GM12872 (cell line): ENCODE data around the gene NPAS3.

Experiments used
- TF ChIP-seq, protein P1 (sequence below): IDR thresholded peaks from 3 replicates; pipeline ENCODE4 v1.5.1; 2011; ENCODE audit warnings: low read depth, mild to moderate bottlenecking, low read length, moderate library complexity; ENCODE audit not compliant: insufficient read depth

The NPAS3 gene

GRCh38 chr14:33331176-33331949 is 392.7 kb downstream of the NPAS3 start:
- TF ChIP-seq, protein P1, sequence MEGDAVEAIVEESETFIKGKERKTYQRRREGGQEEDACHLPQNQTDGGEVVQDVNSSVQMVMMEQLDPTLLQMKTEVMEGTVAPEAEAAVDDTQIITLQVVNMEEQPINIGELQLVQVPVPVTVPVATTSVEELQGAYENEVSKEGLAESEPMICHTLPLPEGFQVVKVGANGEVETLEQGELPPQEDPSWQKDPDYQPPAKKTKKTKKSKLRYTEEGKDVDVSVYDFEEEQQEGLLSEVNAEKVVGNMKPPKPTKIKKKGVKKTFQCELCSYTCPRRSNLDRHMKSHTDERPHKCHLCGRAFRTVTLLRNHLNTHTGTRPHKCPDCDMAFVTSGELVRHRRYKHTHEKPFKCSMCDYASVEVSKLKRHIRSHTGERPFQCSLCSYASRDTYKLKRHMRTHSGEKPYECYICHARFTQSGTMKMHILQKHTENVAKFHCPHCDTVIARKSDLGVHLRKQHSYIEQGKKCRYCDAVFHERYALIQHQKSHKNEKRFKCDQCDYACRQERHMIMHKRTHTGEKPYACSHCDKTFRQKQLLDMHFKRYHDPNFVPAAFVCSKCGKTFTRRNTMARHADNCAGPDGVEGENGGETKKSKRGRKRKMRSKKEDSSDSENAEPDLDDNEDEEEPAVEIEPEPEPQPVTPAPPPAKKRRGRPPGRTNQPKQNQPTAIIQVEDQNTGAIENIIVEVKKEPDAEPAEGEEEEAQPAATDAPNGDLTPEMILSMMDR: no peak

- TF ChIP-seq, protein P1: no peak
Measured at GRCh38 chr14:33332497-33332896, 393.8 kb downstream of the NPAS3 start.

DNA sequence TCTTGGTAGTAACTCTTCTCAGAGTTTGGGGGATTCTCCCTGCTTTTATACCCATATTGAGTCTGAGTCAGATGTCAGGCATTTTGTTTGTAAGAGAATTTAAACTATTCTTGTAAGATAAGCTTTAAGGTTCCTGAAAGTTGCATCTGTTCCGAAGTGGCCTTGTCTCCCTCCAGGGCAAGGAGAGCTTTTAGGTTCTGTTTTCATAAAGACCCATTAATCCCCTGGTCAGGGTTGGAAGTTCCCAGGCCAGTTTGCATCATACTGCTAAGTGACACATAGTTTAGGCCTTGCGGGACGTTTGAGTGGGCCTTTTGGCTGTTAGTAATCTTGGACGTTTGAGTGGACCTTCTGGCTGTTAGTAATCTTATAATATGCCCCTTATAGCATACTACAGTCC is 396.7 kb downstream of the NPAS3 start:
- TF ChIP-seq, protein P1: no peak

GRCh38 chr14:33342299-33342974 is 403.8 kb downstream of the NPAS3 start:
- TF ChIP-seq, protein P1: no peak

DNA sequence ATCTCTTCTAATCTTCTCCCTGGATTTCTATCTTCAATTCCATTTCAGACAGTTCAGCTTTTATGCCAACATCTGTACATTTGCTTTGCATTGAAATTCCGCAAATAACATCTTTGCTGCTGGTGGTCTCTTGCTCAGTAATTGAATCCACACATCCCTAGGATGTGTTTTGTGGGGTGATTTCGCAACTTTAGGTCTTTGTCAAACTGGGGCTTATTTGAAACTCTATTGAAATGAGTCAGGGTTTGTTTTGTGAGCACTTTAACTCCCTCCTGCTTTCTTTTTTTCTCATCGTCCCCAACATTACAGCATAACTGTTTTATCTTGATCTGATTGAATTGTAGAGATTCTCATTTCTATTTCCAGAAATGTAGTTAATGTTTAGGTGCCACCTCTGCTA is 404.3 kb downstream of the NPAS3 start:
- TF ChIP-seq, protein P1: no peak

DNA sequence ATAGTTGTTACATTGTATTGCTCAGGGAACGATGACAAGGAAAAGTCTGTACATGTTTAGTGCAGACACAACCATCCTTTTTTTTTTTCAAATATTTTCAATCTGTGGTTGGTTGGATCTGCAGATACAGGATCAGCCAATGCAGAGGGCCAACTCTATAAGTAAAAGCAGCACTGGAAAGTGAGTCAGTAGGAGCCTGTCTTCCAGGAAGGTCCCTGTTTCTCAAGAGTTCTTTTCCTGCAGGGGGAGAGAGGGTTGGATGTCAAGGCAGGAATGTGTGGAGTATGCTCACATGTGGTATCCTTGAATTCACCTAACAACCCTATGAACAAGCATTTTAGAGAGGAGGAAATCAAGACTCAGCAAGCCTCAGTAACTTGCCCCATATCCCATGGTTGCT is 409.1 kb downstream of the NPAS3 start:
- TF ChIP-seq, protein P1: no peak

DNA sequence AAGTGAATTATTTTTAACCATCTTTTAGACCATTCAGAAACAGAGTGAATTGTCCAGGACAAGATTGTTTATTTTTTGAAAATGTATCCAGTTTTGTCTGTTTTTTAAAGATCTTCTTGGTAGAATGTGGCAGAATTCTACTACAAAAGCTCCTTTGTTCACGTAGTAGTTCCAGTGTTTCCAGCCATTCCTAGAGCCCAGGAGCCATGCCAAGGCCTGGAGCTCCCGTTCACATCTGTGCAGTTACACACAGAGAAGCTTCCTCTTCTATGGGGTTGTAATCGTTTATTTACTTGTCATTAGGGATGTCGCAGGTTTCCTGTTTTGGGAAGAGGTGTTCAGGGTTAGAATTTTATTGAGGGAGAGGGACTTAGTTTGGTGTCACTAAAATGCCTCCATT is 409.8 kb downstream of the NPAS3 start:
- TF ChIP-seq, protein P1: no peak
